HUDEP-2 (cell line): ENCODE data around the gene AP2A2.

Experiments
- DNase-seq, 76 experiments: peaks; one replicate each; lab custom pipeline; 2025; ENCODE audit not compliant: unreplicated experiment in 76 of 76; lab: John Stamatoyannopoulos, UW

Gene AP2A2

DNA sequence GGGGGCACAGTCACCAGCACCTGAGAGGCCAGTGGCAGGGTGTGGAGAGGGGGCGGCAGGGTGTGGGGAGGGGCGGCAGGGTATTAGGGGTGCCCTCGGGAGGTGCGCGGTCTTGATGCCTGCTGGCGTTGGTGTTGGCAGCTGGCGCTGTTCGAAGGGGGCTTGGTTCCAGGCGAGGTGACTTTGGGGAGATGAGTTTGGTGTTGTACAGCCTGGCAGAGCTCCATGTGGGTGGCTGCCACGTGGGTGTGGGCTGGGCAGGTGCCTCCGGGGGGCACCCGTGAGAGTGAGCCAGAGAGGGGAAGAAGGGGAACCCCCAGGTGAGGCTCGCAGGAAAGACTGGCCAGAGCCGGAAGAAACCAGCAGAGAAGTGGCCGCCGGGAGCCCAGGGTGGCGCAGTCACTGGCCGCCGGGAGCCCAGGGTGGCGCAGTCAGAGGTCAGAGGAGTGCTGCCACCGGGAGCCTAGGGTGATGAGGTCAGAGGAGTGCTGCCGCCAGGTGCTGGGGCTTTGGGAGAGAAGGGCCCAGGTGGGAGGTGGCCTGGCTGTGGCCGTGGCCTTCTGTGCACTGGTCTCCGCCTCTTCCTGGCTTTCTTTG, 66.1 kb downstream of the AP2A2 start:
- no peak for DNase-seq

GRCh38 chr11:992577-992976, 66.9 kb downstream of the AP2A2 start:
- no peak for DNase-seq

GRCh38 chr11:993632-994167, 68.0 kb downstream of the AP2A2 start:
- DNase-seq: no peak

DNA sequence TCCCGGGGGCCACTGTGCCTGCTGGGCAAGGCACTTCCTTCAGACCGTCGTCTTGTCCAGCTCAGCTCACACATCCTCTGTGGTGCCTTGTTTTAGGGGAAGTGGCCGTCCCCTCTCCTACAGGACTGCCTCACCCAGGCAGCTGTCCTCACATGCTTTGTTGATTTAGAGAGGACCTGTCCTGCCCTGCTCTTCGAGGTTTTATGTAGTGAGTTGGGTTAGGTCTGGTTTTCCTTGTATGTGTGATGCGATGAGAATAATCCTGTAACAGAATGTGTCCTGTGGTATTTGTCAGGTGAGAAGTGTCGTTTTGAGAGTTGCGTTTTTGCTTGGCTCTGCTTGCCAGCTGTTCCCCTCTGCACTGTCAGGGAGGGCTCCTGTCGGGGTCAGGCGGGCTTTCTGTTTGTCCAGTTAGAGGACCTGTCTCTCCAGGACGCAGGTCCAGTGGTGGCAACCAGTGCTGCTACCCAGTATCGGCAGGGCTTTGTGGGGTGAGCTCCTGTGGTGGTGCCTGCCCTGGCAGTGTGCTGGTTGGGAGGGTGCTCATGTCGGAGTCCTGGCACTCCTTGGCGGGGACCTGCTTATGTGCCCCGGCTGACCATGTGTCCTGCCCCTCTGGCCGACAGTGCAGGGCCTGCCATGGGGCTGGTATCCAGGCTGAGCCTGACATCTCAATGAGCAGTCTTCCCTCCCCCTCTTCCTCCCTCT, 69.5 kb downstream of the AP2A2 start:
- DNase-seq: no peak

DNA sequence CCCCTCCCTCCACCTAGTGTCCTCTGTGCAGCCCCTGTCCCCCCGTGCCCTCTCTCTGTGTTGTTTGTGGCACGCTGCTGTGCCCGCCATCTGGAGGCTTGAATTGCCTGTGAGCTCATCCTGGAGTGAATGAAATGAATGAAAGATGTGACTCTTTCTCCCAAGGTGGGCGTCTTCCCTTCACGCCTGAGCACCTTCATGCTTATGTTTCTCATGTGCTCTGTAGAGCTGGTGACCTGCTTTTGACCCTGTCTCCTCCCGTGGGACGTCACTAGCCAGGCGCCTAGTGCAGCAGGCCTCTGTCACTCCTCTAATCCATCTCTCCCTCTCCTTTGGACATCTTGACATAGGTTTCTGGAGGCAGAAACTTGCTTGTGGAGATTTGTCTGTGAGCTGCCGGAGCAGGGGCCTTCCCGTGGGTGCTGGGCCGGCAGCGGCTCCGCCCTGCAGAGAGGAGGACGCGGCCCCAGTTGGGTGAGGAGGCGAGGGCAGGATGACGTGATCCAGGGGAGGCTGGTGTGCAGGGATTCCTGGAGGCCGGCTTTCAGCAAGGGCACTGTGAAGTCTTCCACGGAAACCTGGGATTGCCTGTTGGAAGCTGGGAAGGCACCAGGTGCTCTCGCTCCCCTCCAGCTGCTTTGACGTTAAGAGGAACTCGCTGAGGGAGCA, 70.2 kb downstream of the AP2A2 start:
- DNase-seq: no peak

DNA sequence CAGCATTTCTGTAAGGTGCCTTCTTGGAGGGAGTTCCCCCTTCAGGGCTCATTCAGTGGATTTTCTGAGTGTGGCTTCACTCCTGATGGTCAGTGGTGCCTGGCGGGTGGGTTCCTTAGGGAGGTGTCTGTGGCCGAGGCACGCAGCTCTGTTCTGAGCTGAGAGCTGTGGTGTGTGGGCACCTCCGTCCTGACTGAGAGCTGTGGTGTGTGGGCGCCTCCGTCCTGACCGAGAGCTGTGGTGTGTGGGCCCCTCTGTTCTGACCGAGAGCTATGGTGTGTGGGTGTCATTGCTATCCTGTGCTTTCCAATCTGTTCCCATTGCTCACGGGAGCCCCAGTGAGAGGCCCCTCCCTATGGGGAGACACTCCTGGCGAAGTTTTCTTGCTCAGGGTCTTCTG, 71.0 kb downstream of the AP2A2 start:
- DNase-seq: no peak

- no peak for DNase-seq
Measured at GRCh38 chr11:997907-998306, 72.2 kb downstream of the AP2A2 start.

DNA sequence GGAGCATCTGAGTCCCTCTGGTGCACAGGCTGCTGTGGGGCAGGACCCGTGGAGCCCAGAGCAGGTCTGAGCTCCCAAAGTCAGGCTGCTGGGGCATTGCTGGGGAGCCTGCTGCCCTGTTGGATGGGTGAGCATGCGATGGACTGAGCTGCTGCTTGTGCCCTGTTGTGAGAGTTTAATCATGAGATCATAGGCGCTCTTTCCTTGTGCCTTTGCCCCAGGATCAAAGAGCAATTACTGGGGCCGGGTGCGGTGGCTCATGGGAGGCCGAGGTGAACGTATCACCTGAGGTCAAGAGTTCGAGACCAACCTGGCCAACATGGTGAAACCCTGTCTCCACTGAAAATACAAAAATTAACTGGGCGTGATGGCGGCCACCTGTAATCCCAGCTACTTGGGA, 73.3 kb downstream of the AP2A2 start:
- DNase-seq: no peak

DNA sequence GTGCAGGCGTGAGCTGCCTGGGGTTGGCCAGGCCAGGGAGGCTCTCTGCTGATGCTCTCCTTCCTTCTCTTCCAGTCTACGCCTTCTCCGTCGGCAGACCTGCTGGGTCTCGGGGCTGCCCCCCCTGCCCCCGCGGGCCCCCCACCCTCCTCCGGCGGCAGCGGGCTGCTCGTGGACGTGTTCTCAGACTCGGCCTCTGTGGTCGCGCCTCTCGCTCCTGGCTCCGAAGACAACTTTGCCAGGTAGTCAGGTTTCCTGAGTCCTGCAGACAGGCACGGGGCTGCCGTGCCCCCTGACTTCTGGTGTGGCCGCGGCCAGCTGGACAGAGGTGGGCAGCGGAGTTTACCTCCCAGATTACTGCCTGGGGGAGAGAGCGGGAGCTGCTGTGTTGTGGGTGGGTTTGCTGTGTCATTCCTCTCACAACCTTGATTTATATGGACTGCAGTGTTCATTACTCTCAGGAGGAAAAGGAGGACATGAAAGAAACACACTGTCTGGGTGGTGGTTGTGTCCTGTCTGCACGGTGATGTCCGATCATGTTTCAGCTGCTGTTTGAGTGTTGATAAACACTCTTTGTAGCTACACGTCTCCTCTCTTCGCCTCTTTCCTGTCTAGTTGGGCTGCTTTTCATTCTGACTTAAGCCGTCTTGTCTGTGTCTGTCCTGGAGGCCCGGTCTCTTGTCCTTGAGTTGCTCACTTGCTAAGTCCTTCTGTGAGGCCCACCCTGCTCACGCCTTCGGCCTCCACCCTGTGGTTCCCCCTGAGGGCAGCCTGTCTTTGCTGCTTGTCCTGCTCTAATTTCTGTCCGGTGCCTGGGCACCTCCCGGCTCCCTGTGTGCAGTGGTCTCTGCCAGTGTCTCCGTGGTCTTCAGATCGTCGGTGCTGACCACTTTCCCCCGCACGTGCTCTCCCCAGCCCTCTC, 74.9 kb downstream of the AP2A2 start:
- DNase-seq: no peak

GRCh38 chr11:1001617-1002405, 76.1 kb downstream of the AP2A2 start:
- no peak for DNase-seq

GRCh38 chr11:1002406-1002984, 76.8 kb downstream of the AP2A2 start:
- DNase-seq: peak in 1 of 76 experiments; percentile 10

DNA sequence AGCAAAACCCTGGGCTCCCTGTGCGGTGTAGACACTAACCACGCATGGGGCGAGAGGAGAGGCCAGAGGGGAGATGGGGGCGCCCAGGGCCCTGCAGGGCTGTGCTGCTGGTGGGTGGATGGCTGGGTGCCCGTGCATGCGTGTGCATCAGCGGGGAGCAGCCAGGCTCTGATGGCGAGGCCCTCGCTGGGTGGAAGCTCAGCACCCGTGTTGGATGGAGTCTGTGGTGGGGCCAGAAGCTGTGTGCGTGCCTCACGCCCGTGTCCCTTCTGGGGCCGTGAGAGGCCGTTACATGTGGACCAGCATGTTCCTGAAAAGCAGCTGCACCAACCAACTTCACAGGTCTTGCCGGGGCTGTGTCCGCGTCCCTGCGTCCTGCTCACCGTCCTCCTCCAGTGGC, 77.5 kb downstream of the AP2A2 start:
- DNase-seq: no peak

DNA sequence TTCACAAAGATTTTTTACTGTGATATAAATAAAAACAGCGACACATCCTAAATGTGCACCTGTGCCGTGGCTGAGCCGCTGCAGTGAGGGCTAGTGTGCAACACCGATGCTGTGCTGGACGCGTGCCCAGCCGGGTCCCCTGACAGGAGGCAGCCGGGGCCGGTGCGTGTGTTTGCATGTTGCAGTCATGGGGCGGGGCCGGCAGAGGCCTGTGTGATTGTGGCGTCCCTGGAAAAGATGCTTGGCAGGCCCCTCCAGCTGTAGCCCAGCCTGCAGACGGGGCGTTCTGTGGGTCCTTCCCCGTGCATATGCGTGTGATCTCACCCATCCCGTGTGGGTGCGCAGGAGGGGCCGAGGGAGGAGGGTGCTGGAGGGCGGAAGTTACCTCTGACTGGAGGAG, 80.3 kb downstream of the AP2A2 start:
- DNase-seq: no peak

- DNase-seq: no peak
Measured at GRCh38 chr11:1006762-1007161, 81.1 kb downstream of the AP2A2 start.

GRCh38 chr11:1007279-1007678, 81.6 kb downstream of the AP2A2 start:
- DNase-seq: no peak

DNA sequence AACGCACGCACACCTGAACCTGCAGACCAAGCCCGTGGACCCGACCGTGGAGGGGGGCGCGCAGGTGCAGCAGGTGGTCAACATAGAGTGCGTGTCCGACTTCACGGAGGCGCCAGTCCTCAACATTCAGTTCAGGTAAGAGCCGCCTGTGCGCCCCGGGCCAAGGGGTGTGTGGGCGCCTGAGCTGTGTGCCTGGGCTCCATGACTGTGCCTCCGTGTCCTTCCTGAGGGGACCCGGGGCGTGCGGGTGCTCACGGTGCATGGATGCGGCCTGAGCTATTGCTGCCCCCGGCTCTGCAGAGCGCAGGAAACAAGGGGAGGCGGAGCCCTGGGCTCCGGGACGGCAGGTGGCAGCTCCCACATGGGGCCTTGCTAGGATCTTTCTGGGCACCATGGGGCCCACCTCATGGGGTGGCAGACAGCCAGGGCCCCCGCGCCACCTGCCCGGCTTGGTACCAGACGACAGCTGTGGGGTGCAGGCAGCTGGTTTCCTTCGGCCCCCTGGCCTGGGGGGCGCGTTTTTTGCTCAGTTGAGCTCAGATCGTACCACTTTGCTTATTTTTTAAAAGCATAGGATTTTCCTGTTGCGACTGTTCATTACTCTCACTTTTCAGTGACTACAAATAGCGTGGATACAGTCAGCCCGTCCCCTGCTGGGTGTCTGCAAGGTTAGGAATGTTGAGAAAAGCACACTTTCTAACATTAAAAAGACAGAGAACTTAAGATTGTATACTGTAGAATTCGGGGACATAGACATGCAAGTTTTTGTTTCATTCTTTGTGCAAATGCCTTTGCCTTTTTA, 82.5 kb downstream of the AP2A2 start:
- DNase-seq: no peak

GRCh38 chr11:1008803-1009145, 83.1 kb downstream of the AP2A2 start:
- DNase-seq: no peak

DNA sequence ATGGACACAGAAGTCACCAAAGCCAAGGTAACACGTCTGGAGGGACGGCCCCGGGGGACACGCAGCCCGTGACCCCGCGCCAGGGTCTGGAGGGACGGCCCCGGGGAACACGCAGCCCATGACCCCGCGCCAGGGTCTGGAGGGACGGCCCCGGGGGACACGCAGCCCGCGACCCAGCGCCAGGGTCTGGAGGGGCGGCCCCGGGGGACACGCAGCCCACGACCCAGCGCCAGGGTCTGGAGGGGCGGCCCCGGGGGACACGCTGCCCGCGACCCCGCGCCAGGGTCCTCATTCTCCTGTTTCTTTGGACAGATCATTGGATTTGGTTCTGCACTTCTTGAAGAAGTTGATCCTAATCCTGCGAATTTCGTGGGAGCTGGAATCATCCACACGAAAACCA, 83.7 kb downstream of the AP2A2 start:
- no peak for DNase-seq

DNA sequence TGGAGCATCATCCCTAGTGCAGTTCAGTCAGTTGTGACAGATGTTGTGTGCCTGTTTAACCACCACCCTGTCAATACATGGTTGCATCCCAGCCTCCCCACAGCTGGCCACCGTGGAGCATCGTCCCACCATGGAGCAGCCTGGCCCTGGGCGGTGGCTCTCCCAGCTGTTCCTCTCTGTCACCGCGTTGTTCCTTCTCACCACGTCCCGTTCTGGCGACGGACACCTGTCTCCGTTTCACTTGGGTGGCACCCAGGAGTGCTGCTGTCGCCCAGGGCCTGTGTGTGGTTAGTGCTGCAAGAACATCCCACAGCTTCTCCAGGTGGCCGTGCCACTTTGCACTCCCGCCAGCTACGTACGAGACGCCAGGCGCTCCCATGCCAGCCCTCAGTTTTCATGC, 84.3 kb downstream of the AP2A2 start:
- DNase-seq: no peak
